C4-2B (cell line): ENCODE results near the gene FNDC3B.

Experiments
- ZFX ChIP-seq: fragments of 450-650 bp; IDR thresholded peaks from 2 replicates; pipeline ENCODE4 v1.6.1; 2017
- TF ChIP-seq, protein P1 (sequence below): fragments of 450-650 bp; conservative IDR thresholded peaks from 2 replicates; pipeline ENCODE4 v1.5.1; 2017; ENCODE audit warnings: mild to moderate bottlenecking

- TF ChIP-seq, protein P1, sequence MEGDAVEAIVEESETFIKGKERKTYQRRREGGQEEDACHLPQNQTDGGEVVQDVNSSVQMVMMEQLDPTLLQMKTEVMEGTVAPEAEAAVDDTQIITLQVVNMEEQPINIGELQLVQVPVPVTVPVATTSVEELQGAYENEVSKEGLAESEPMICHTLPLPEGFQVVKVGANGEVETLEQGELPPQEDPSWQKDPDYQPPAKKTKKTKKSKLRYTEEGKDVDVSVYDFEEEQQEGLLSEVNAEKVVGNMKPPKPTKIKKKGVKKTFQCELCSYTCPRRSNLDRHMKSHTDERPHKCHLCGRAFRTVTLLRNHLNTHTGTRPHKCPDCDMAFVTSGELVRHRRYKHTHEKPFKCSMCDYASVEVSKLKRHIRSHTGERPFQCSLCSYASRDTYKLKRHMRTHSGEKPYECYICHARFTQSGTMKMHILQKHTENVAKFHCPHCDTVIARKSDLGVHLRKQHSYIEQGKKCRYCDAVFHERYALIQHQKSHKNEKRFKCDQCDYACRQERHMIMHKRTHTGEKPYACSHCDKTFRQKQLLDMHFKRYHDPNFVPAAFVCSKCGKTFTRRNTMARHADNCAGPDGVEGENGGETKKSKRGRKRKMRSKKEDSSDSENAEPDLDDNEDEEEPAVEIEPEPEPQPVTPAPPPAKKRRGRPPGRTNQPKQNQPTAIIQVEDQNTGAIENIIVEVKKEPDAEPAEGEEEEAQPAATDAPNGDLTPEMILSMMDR = no peak
- TF ChIP-seq ZFX = no peak
Measured at GRCh38 chr3:172157564-172158258, 118.3 kb downstream of the FNDC3B start.
